Subcutaneous abdominal adipose tissue (tissue), 5 donors: Measurements from ENCODE around the gene ZNF595.
"Not testable (repeated sequence)": the region's sequence is repeated elsewhere in the genome, so short reads cannot be mapped to it uniquely, and the experiment has no call there.

ENCODE experiments used
- H3K27ac ChIP-seq: one replicate; pipeline ENCODE4 v1.7.0; 2013; ENCODE audit warnings: low read depth, mild to moderate bottlenecking, inconsistent platforms, low read length, moderate library complexity
- H3K27me3 ChIP-seq, 5 donors: one replicate each; pipeline ENCODE4 v1.7.0; 2013; ENCODE audit warnings: low read length in 5 of 5, inconsistent platforms in 1 of 5; ENCODE audit not compliant: control insufficient read depth in 5 of 5, insufficient read depth in 4 of 5
- H3K36me3 ChIP-seq, 5 donors: one replicate each; pipeline ENCODE4 v1.7.0; 2013; ENCODE audit warnings: low read length in 5 of 5; ENCODE audit not compliant: control insufficient read depth in 5 of 5, insufficient read depth in 5 of 5
- H3K4me1 ChIP-seq, 5 donors: one replicate each; pipeline ENCODE4 v1.7.0; 2013; ENCODE audit warnings: low read length in 5 of 5, mild to moderate bottlenecking in 3 of 5, moderate library complexity in 1 of 5; ENCODE audit not compliant: control insufficient read depth in 5 of 5, insufficient read depth in 5 of 5
- H3K4me3 ChIP-seq, 5 donors: one replicate each; pipeline ENCODE4 v1.7.0; 2013; ENCODE audit warnings: low read length in 5 of 5, low read depth in 1 of 5
- H3K9ac ChIP-seq, 5 donors: one replicate each; pipeline ENCODE4 v1.7.0; 2013; ENCODE audit warnings: low read length in 5 of 5, mild to moderate bottlenecking in 4 of 5, moderate library complexity in 3 of 5
- H3K9me3 ChIP-seq, 5 donors: one replicate each; pipeline ENCODE4 v1.7.0; 2013; ENCODE audit warnings: low read length in 5 of 5; ENCODE audit not compliant: control insufficient read depth in 5 of 5
- donor health status: healthy.
- donor health status: healthy.
- donor health status: healthy.
- donor health status: healthy.
- donor health status: healthy.

ZNF595 gene

GRCh38 chr4:52804-53479 lies at the start of gene ZNF595:
Gene ZNF595 (plus strand): TSS chr4:53321. CDS start chr4:53489, 168 bp downstream.
- not testable (repeated sequence) for H3K27me3 ChIP-seq, H3K4me1 ChIP-seq, H3K9ac ChIP-seq, H3K36me3 ChIP-seq, H3K27ac ChIP-seq, H3K9me3 ChIP-seq
- H3K4me3 ChIP-seq = peak within 1 kb of the TSS in 3 of 5 donors; percentile 19 to 56 (median 42)

- H3K4me3 ChIP-seq, H3K4me1 ChIP-seq, H3K27ac ChIP-seq, H3K9ac ChIP-seq, H3K27me3 ChIP-seq, H3K36me3 ChIP-seq, H3K9me3 ChIP-seq: not testable (repeated sequence)
These were observed 42.9 kb upstream of the ZNF595 start for GRCh38 chr4:9937-10870.

GRCh38 chr4:11095-11815 lies 41.9 kb upstream of the ZNF595 start:
- H3K36me3 ChIP-seq, H3K27me3 ChIP-seq, H3K27ac ChIP-seq, H3K4me1 ChIP-seq, H3K9me3 ChIP-seq, H3K4me3 ChIP-seq, H3K9ac ChIP-seq: not testable (repeated sequence)

GRCh38 chr4:11816-12417 lies 41.2 kb upstream of the ZNF595 start:
- not testable (repeated sequence) for H3K27ac ChIP-seq, H3K4me3 ChIP-seq, H3K9me3 ChIP-seq, H3K4me1 ChIP-seq, H3K36me3 ChIP-seq, H3K9ac ChIP-seq, H3K27me3 ChIP-seq

- not testable (repeated sequence) for H3K27me3 ChIP-seq, H3K4me3 ChIP-seq, H3K4me1 ChIP-seq, H3K9me3 ChIP-seq, H3K36me3 ChIP-seq, H3K9ac ChIP-seq, H3K27ac ChIP-seq
These were observed 35.0 kb upstream of the ZNF595 start for GRCh38 chr4:18128-18527.

GRCh38 chr4:18589-18988 lies 34.5 kb upstream of the ZNF595 start:
- H3K27me3 ChIP-seq, H3K9me3 ChIP-seq, H3K27ac ChIP-seq, H3K4me3 ChIP-seq, H3K9ac ChIP-seq, H3K36me3 ChIP-seq, H3K4me1 ChIP-seq: not testable (repeated sequence)

GRCh38 chr4:22882-23281 lies 30.2 kb upstream of the ZNF595 start:
- not testable (repeated sequence) for H3K27ac ChIP-seq, H3K4me3 ChIP-seq, H3K27me3 ChIP-seq, H3K36me3 ChIP-seq, H3K4me1 ChIP-seq, H3K9me3 ChIP-seq, H3K9ac ChIP-seq

- H3K9me3 ChIP-seq, H3K27ac ChIP-seq, H3K9ac ChIP-seq, H3K36me3 ChIP-seq, H3K27me3 ChIP-seq, H3K4me3 ChIP-seq, H3K4me1 ChIP-seq: not testable (repeated sequence)
These were observed 28.8 kb upstream of the ZNF595 start for GRCh38 chr4:24359-24758.

- H3K27ac ChIP-seq, H3K4me3 ChIP-seq, H3K9me3 ChIP-seq, H3K4me1 ChIP-seq, H3K9ac ChIP-seq, H3K27me3 ChIP-seq, H3K36me3 ChIP-seq: not testable (repeated sequence)
These were observed 25.6 kb upstream of the ZNF595 start for GRCh38 chr4:27501-27900.
